Stomach smooth muscle (tissue), 2 donors: ENCODE results near the gene PTPN23.
A peak's percentile ranks its signal among the peaks of the same experiment; 100 is the strongest.

Experiments used
- H3K27ac ChIP-seq: one replicate; pipeline ENCODE4 v1.7.0; 2013; ENCODE audit warnings: mild to moderate bottlenecking, low read length, inconsistent platforms
- H3K27me3 ChIP-seq, 2 donors: one replicate each; pipeline ENCODE4 v1.7.0; 2013; ENCODE audit warnings: low read length in 2 of 2; ENCODE audit not compliant: insufficient read depth in 2 of 2, control insufficient read depth in 1 of 2
- H3K36me3 ChIP-seq, 2 donors: one replicate each; pipeline ENCODE4 v1.7.0; 2013; ENCODE audit warnings: low read length in 2 of 2; ENCODE audit not compliant: control insufficient read depth in 2 of 2, insufficient read depth in 2 of 2
- H3K4me1 ChIP-seq: one replicate; pipeline ENCODE4 v1.7.0; 2013; ENCODE audit warnings: low read length; ENCODE audit not compliant: control insufficient read depth, insufficient read depth
- H3K4me3 ChIP-seq, 2 donors: one replicate each; pipeline ENCODE4 v1.7.0; 2013; ENCODE audit warnings: low read length in 2 of 2
- H3K9ac ChIP-seq, 2 donors: one replicate each; pipeline ENCODE4 v1.7.0; 2013; ENCODE audit warnings: low read length in 2 of 2, mild to moderate bottlenecking in 1 of 2
- H3K9me3 ChIP-seq, 2 donors: one replicate each; pipeline ENCODE4 v1.7.0; 2013; ENCODE audit warnings: low read length in 2 of 2; ENCODE audit not compliant: control insufficient read depth in 2 of 2
- donor health status: healthy.
- donor health status: Pancreatic carcinoma.

PTPN23 gene

GRCh38 chr3:47370887-47371697 is 9.7 kb upstream of the PTPN23 start:
- Histone ChIP-seq H3K9me3 (no peaks in the 10 kb centered on the region), H3K4me1 (no peaks in the 10 kb centered on the region), H3K9ac (no peak overlapping the region), H3K27ac (no peak overlapping the region), H3K36me3 (no peaks in the 10 kb centered on the region), H3K4me3 (no peak overlapping the region), H3K27me3 (peaks cover 7 to 13% of the 10 kb centered on the region in 2 donors)

DNA sequence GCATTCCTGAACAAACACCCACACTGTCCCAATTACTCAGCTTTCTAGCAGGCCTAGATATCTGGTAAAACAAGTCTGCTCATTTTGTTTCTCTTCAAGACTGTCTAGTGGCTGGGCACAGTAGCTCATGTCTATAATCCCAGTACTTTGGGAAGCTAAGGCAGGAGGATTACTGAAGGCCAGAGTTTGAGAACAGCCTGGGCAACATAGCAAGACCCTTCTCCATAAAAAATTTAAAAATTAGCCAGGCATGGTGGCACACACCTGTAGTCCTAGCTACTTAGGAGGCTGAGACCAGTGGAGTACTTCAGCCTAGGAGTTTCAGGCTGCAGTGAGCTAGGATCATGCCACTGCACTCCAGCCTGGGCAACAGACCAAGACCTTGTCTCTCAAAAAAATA is 6.2 kb upstream of the PTPN23 start:
- Histone ChIP-seq H3K27ac (no peak overlapping the region), H3K4me1 (peaks cover 4% of the 10 kb centered on the region), H3K4me3 (no peak overlapping the region), H3K9ac (no peak overlapping the region), H3K36me3 (no peaks in the 10 kb centered on the region), H3K9me3 (no peaks in the 10 kb centered on the region), H3K27me3 (peaks cover 4 to 13% of the 10 kb centered on the region in 2 donors)

DNA sequence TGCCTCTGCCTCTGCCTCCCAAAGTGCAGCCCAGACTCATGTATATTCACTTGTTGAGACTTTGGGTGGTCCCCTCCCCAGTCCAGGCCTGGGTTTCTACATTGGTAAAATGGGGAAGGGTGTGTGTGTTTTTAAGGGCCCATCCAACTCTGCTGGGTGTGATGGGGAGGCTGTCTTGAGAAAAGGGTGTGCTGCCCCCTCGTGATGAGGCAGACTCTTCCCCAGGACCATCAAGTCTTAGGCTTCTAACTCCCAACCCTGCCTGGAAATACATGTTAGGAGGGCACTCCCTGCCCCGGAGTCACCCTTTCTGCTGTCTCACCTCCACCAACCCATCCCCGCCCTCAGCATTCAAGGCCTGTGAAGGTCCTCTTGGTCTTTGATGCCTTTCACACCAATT is 4.4 kb upstream of the PTPN23 start:
- H3K27ac ChIP-seq: no peak overlapping the region
- no peaks in the 10 kb centered on the region for H3K9me3 ChIP-seq
- H3K9ac ChIP-seq: no peak overlapping the region
- no peaks in the 10 kb centered on the region for H3K36me3 ChIP-seq
- H3K27me3 ChIP-seq: peaks cover 4 to 6% of the 10 kb centered on the region in 2 donors
- peaks cover 12% of the 10 kb centered on the region for H3K4me1 ChIP-seq
- H3K4me3 ChIP-seq: no peak overlapping the region

- Histone ChIP-seq H3K4me3 (no peak overlapping the region), H3K4me1 (peaks cover 18% of the 10 kb centered on the region), H3K27ac (no peak overlapping the region), H3K27me3 (no peaks in the 10 kb centered on the region), H3K36me3 (no peaks in the 10 kb centered on the region), H3K9me3 (no peaks in the 10 kb centered on the region), H3K9ac (no peak overlapping the region)
Measured at GRCh38 chr3:47377186-47377585, 3.6 kb upstream of the PTPN23 start.

DNA sequence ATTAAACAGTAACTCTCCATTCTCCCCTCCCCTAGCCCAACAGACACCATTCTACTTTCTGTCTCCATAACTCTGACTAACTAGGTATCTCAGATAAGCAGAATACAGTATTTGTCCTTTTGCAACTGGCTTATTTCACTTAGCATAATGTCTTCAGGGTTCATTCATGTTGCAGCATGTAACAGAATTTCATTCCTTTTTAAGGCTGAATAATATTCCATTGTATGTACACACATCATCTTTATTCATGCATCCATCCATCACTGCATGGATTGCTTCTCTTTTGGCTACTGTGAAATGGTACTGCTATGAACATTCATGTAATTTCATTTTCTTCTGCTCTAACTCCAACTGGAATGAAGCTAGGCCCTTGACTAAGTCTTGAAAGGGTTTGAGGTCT is 2.0 kb upstream of the PTPN23 start:
- H3K4me3 ChIP-seq: no peak overlapping the region
- H3K27ac ChIP-seq: no peak overlapping the region
- no peak overlapping the region for H3K9ac ChIP-seq
- no peaks in the 10 kb centered on the region for H3K27me3 ChIP-seq
- H3K36me3 ChIP-seq: no peaks in the 10 kb centered on the region
- no peaks in the 10 kb centered on the region for H3K9me3 ChIP-seq
- peaks cover 23% of the 10 kb centered on the region for H3K4me1 ChIP-seq

GRCh38 chr3:47379411-47379899 is 1.4 kb upstream of the PTPN23 start:
- peaks cover 23% of the 10 kb centered on the region for H3K4me1 ChIP-seq
- H3K36me3 ChIP-seq: no peaks in the 10 kb centered on the region
- no peak overlapping the region for H3K27ac ChIP-seq
- H3K9me3 ChIP-seq: no peaks in the 10 kb centered on the region
- H3K9ac ChIP-seq: peak overlapping the region; percentile 98 to 99
- no peaks in the 10 kb centered on the region for H3K27me3 ChIP-seq
- H3K4me3 ChIP-seq: peak overlapping the region; percentile 76 to 95

DNA sequence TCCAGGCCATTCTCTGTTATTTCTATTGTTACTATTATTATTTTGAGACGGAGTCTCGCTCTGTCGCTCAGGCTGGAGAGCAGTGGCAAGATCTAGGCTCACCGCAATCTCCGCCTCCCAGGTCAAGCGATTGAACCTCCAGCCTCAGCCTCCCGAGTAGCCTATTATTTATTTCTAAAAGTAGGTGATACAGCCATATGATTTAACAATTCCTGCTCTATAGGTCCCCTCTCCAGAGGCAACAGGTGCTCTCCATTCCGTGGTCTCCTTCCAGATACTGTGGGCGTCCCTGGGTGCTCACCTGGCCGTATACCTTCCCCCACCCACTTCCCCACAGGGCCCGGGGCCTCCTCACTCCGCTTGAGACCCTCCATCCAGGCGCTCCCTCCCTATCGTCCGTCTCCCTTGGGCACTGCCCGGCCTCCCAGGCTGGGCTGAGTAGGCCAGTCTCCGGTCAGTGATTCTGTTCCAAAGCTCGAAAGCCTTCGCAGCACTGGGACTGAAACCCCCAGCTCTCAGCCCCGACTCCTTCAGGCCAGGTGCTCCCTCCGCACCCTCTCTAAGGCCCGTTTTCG is 708 bp upstream of the PTPN23 start:
- Histone ChIP-seq H3K4me3 (peak overlapping the region; percentile 76 to 95), H3K27me3 (no peaks in the 10 kb centered on the region), H3K4me1 (peaks cover 24% of the 10 kb centered on the region), H3K36me3 (peaks cover 0 to 3% of the 10 kb centered on the region in 2 donors), H3K27ac (peak overlapping the region; percentile 92), H3K9me3 (no peaks in the 10 kb centered on the region), H3K9ac (peak overlapping the region; percentile 98 to 99)

- Histone ChIP-seq H3K4me3 (peak overlapping the region; percentile 76 to 95), H3K27me3 (no peaks in the 10 kb centered on the region), H3K27ac (peak overlapping the region; percentile 92), H3K9ac (peak overlapping the region; percentile 94 to 99), H3K36me3 (peaks cover 0 to 3% of the 10 kb centered on the region in 2 donors), H3K9me3 (no peaks in the 10 kb centered on the region), H3K4me1 (peaks cover 30% of the 10 kb centered on the region)
Measured at GRCh38 chr3:47381317-47382157, 716 bp downstream of the PTPN23 start.

- H3K27ac ChIP-seq: no peak overlapping the region
- H3K9me3 ChIP-seq: no peaks in the 10 kb centered on the region
- no peak overlapping the region for H3K4me3 ChIP-seq
- H3K36me3 ChIP-seq: peaks cover 3 to 4% of the 10 kb centered on the region in 2 donors
- H3K27me3 ChIP-seq: no peaks in the 10 kb centered on the region
- H3K9ac ChIP-seq: no peak overlapping the region
- peaks cover 28% of the 10 kb centered on the region for H3K4me1 ChIP-seq
Measured at GRCh38 chr3:47384425-47384824, 3.6 kb downstream of the PTPN23 start.

- Histone ChIP-seq H3K4me3 (no peak overlapping the region), H3K9me3 (no peaks in the 10 kb centered on the region), H3K4me1 (peaks cover 22% of the 10 kb centered on the region), H3K27ac (no peak overlapping the region), H3K9ac (no peak overlapping the region), H3K36me3 (peaks cover 3 to 4% of the 10 kb centered on the region in 2 donors), H3K27me3 (no peaks in the 10 kb centered on the region)
Measured at GRCh38 chr3:47385007-47385406, 4.2 kb downstream of the PTPN23 start.
